Motor neuron (in vitro differentiated cells): ENCODE measurements around the gene ATP4A. TPM values are rescaled to one million over a fixed set of nuclear protein-coding genes. Genes with fewer than 3 reads are reported as not detected.

ENCODE experiments used
- ATAC-seq, 8 experiments: fragments of 200-7000 bp; cut with Tn5 transposase; replicated peaks in 6 of 8; 2 replicates each; pipeline ENCODE4 v1.8.0; 2021; ENCODE audit warnings: mild to moderate bottlenecking in 8 of 8, moderate library complexity in 8 of 8
- H3K27ac ChIP-seq, 2 donors: fragments of 250-450 bp; sonication (Bioruptor Pico); 2 replicates each; pipeline ENCODE4 v1.9.0; 2021; ENCODE audit warnings: antibody characterized with exemption in 2 of 2, mild to moderate bottlenecking in 2 of 2, moderate library complexity in 1 of 2
- H3K4me1 ChIP-seq, 2 donors: fragments of 250-450 bp; sonication (Bioruptor Pico); replicated peaks in 1 of 2; 2 replicates each; pipeline ENCODE4 v1.6.1; 2021; ENCODE audit warnings: antibody characterized with exemption in 2 of 2, mild to moderate bottlenecking in 2 of 2, moderate library complexity in 1 of 2
- H3K4me3 ChIP-seq, 5 donors: fragments of 250-450 bp; sonication (Bioruptor Pico); 2 replicates each; pipeline ENCODE4 v1.9.0; 2021; ENCODE audit warnings: antibody characterized with exemption in 5 of 5, mild to moderate bottlenecking in 5 of 5, moderate library complexity in 4 of 5
- WGBS, 10 experiments: fragments of 450-650 bp; shearing (Covaris generic); methylation state at CpG; one replicate each; pipeline ENCODE4 v1.0.0; 2022; 5-methylcytosine and 5-hydroxymethylcytosine counted together
- in situ Hi-C, 9 experiments: fragments of 400-800 bp; cut with MboI; loops; one replicate each; pipeline ENCODE4 v1.15.0; 2021; ENCODE audit warnings: low sequenced_read_pairs in 9 of 9, low pct_unique_long_range_greater_than_20kb in 2 of 9; ENCODE audit not compliant: unreplicated experiment in 9 of 9
- total RNA-seq, 8 experiments: library from RNA; unstranded; fragments of 300-600 nt; gene quantifications; 2 replicates each; pipeline versions ENCODE4 v1.2.3 to v1.2.4, GENCODE V29; 2022

Gene ATP4A
- total RNA-seq, 8 experiments from 2014 or later = 0.05 to 0.25 (median 0.11) TPM; not detected in 3

- no peaks in the 10 kb centered on the region for H3K4me1 ChIP-seq
- ATAC-seq = no peak
These were observed 27.4 kb upstream of the ATP4A start for GRCh38 chr19:35590875-35591274.

GRCh38 chr19:35587321-35587720 is 23.9 kb upstream of the ATP4A start:
- Histone ChIP-seq H3K4me3 (no peak overlapping the region), H3K27ac (no peak overlapping the region), H3K4me1 (no peaks in the 10 kb centered on the region)
- in situ Hi-C loops = no loop called here
- ATAC-seq = peak in 1 of 8 experiments; percentile 44
- 0% methylated on average over 1 of the region's 1 CpG; no CpG with 5 or more reads in 8 of the 10 experiments for WGBS, 10 experiments

More at GRCh38 chr19:35590875-35591274, 27.4 kb upstream of the ATP4A start:
- 14 to 100% (median 89%) methylated on average over 1 to 3 of the region's 3 CpGs; no CpG with 5 or more reads in 1 of the 10 experiments for WGBS, 10 experiments
- Histone ChIP-seq H3K27ac (no peak overlapping the region), H3K4me3 (no peak overlapping the region)
- in situ Hi-C loops = no loop called here

GRCh38 chr19:35585848-35586247 is 22.4 kb upstream of the ATP4A start, which contains the start of gene PMIS2:
PMIS2 (plus strand) TSS chr19:35586173; CDS start chr19:35586260, 87 bp downstream.
- Histone ChIP-seq H3K27ac (no peak within 1 kb of the TSS), H3K4me3 (no peak within 1 kb of the TSS), H3K4me1 (no peaks in the 10 kb centered on the region)
- 55 to 88% (median 73%) methylated on average over 1 to 10 of the region's 16 CpGs; no CpG with 5 or more reads in 5 of the 10 experiments for WGBS, 10 experiments
- peak in 1 of 8 experiments; percentile 65 for ATAC-seq
- in situ Hi-C loops = no loop called here

GRCh38 chr19:35582760-35583159 is 19.3 kb upstream of the ATP4A start:
- WGBS, 10 experiments = 0 to 43% (median 33%) methylated on average over 1 of the region's 1 CpG; no CpG with 5 or more reads in 7 of the 10 experiments
- no peak for ATAC-seq

GRCh38 chr19:35578707-35579106 is 15.2 kb upstream of the ATP4A start:
- in situ Hi-C loops = no loop called here
- Histone ChIP-seq H3K4me1 (no peaks in the 10 kb centered on the region), H3K27ac (no peak overlapping the region), H3K4me3 (no peak overlapping the region)
- 13 to 70% (median 58%) methylated on average over 2 to 7 of the region's 7 CpGs for WGBS, 10 experiments
- ATAC-seq = no peak

More at GRCh38 chr19:35582760-35583159, 19.3 kb upstream of the ATP4A start:
- H3K27ac ChIP-seq = no peak overlapping the region
- in situ Hi-C loops = no loop called here
- no peaks in the 10 kb centered on the region for H3K4me1 ChIP-seq
- no peak overlapping the region for H3K4me3 ChIP-seq

- Histone ChIP-seq H3K4me1 (no peaks in the 10 kb centered on the region), H3K4me3 (no peak overlapping the region), H3K27ac (no peak overlapping the region)
- WGBS, 10 experiments = 0 to 83% (median 38%) methylated on average over 1 of the region's 1 CpG; no CpG with 5 or more reads in 5 of the 10 experiments
- in situ Hi-C loops = no loop called here
- no peak for ATAC-seq
These were observed 14.5 kb upstream of the ATP4A start for GRCh38 chr19:35577918-35578317.

GRCh38 chr19:35571406-35571965 is 8.0 kb upstream of the ATP4A start:
- 20 to 100% (median 80%) methylated on average over 1 of the region's 1 CpG; no CpG with 5 or more reads in 5 of the 10 experiments for WGBS, 10 experiments
- H3K4me1 ChIP-seq = no peaks in the 10 kb centered on the region
- ATAC-seq = no peak
- no peak overlapping the region for H3K4me3 ChIP-seq
- H3K27ac ChIP-seq = no peak overlapping the region
- in situ Hi-C loops = no loop called here

- ATAC-seq = no peak
- Histone ChIP-seq H3K27ac (no peak overlapping the region), H3K4me1 (no peaks in the 10 kb centered on the region), H3K4me3 (no peak overlapping the region)
- 57 to 69% methylated on average over 3 of the region's 5 CpGs; no CpG with 5 or more reads in 8 of the 10 experiments for WGBS, 10 experiments
- in situ Hi-C loops = no loop called here
These were observed 5.9 kb upstream of the ATP4A start for GRCh38 chr19:35569281-35569781.

- in situ Hi-C loops = no loop called here
- 0 to 90% (median 70%) methylated on average over 1 to 6 of the region's 7 CpGs; no CpG with 5 or more reads in 1 of the 10 experiments for WGBS, 10 experiments
These were observed 3.3 kb upstream of the ATP4A start for GRCh38 chr19:35566738-35567137.

GRCh38 chr19:35565016-35565856 is 1.8 kb upstream of the ATP4A start:
- 0 to 100% (median 57%) methylated on average over 1 to 7 of the region's 12 CpGs; no CpG with 5 or more reads in 1 of the 10 experiments for WGBS, 10 experiments

More at GRCh38 chr19:35566738-35567137, 3.3 kb upstream of the ATP4A start:
- no peak overlapping the region for H3K4me3 ChIP-seq
- H3K27ac ChIP-seq = no peak overlapping the region
- H3K4me1 ChIP-seq = no peaks in the 10 kb centered on the region
- ATAC-seq = no peak

GRCh38 chr19:35562776-35563175 is 682 bp downstream of the ATP4A start:
- Histone ChIP-seq H3K4me3 (no peak overlapping the region), H3K4me1 (no peaks in the 10 kb centered on the region), H3K27ac (no peak overlapping the region)
- no peak for ATAC-seq
- 17 to 72% (median 30%) methylated on average over 1 to 2 of the region's 2 CpGs; no CpG with 5 or more reads in 4 of the 10 experiments for WGBS, 10 experiments
- in situ Hi-C loops = no loop called here

More at GRCh38 chr19:35565016-35565856, 1.8 kb upstream of the ATP4A start:
- in situ Hi-C loops = no loop called here
- no peak overlapping the region for H3K27ac ChIP-seq
- ATAC-seq = no peak
- H3K4me1 ChIP-seq = no peaks in the 10 kb centered on the region
- H3K4me3 ChIP-seq = no peak overlapping the region

GRCh38 chr19:35562336-35562735 is 1.1 kb downstream of the ATP4A start:
- Histone ChIP-seq H3K27ac (no peak overlapping the region), H3K4me3 (no peak overlapping the region), H3K4me1 (no peaks in the 10 kb centered on the region)
- ATAC-seq = no peak
- in situ Hi-C loops = no loop called here
- WGBS, 10 experiments = 0 to 80% methylated on average over 1 to 3 of the region's 17 CpGs; no CpG with 5 or more reads in 8 of the 10 experiments

GRCh38 chr19:35561436-35561835 is 2.0 kb downstream of the ATP4A start:
- no peak for ATAC-seq
- no peak overlapping the region for H3K27ac ChIP-seq
- in situ Hi-C loops = no loop called here
- WGBS, 10 experiments = 10 to 100% (median 51%) methylated on average over 1 to 4 of the region's 6 CpGs; no CpG with 5 or more reads in 3 of the 10 experiments
- no peaks in the 10 kb centered on the region for H3K4me1 ChIP-seq
- no peak overlapping the region for H3K4me3 ChIP-seq
